ENCODE measurements around the gene AFMID.

GRCh38 chr17:78228176-78228575 lies 41.0 kb downstream of the AFMID start:
- TF ChIP-seq, protein P1, sequence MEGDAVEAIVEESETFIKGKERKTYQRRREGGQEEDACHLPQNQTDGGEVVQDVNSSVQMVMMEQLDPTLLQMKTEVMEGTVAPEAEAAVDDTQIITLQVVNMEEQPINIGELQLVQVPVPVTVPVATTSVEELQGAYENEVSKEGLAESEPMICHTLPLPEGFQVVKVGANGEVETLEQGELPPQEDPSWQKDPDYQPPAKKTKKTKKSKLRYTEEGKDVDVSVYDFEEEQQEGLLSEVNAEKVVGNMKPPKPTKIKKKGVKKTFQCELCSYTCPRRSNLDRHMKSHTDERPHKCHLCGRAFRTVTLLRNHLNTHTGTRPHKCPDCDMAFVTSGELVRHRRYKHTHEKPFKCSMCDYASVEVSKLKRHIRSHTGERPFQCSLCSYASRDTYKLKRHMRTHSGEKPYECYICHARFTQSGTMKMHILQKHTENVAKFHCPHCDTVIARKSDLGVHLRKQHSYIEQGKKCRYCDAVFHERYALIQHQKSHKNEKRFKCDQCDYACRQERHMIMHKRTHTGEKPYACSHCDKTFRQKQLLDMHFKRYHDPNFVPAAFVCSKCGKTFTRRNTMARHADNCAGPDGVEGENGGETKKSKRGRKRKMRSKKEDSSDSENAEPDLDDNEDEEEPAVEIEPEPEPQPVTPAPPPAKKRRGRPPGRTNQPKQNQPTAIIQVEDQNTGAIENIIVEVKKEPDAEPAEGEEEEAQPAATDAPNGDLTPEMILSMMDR (IDR thresholded peaks at IDR 0.05) = no peak
- no peak for TF ChIP-seq POLR2A (IDR thresholded peaks at IDR 0.05)
